OCI-LY3 (cell line): Measurements from ENCODE around the gene COMMD4.

ENCODE experiments used
- CTCF ChIP-seq: fragments of 200-600, 300-600 bp; sonication (generic); IDR thresholded peaks from 2 replicates; pipeline ENCODE4 v1.5.1; 2014; ENCODE audit warnings: antibody characterized with exemption, low read length, low read depth
- EZH2phosphoT487 ChIP-seq: fragments of 200-600 bp; shearing (Covaris generic); IDR thresholded peaks from 2 replicates; pipeline ENCODE4 v1.6.1; 2018; ENCODE audit warnings: antibody characterized with exemption, mixed run types, low read depth

GRCh38 chr15:75335313-75335704 is 554 bp upstream of the COMMD4 start:
- no peak for TF ChIP-seq CTCF
- no peak for TF ChIP-seq EZH2phosphoT487
